Activated CD8-positive, alpha-beta memory T cell treated with anti-CD3 and anti-CD28 coated beads for 4 hours (primary cell): Measurements from ENCODE around the gene EGFL7.

ENCODE experiments used
- DNase-seq, 2 donors: peaks; one replicate each; pipeline ENCODE4 v3.0.0-alpha.2; 2020; ENCODE audit warnings: low read depth in 2 of 2

EGFL7 gene

DNA sequence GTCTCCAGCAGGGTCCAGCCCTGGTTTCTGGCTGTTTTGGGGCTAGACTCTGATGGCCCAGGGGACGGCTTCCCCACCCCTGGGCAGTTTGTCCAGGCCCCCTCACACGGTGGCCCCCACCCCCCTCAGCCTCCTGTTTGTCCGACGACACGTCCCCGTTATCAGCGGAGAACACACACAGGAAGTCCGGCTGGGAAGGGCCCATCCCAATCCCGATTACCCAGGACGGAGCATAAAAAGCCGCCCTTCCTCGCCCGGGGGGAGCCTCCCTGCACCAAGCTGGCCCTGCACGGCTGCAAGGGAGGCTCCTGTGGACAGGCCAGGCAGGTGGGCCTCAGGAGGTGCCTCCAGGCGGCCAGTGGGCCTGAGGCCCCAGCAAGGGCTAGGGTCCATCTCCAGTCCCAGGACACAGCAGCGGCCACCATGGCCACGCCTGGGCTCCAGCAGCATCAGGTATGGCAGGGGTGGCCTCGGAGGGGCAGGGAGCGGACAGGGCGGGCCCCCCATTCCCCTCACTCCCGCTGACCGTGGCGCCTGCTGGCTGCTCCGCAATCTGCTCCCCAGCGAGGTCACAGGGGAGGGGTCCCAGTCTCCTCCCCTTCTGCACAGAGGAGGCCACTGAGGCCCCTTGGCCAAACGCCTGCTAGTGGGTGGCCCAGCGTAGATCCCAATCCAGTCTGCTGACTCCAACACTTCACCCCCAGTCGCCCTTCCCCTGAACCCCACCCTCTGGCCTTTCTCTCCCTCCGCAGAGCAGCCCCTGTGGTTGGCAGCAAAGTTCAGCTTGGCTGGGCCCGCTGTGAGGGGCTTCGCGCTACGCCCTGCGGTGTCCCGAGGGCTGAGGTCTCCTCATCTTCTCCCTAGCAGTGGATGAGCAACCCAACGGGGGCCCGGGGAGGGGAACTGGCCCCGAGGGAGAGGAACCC lies at the start of gene EGFL7:
Gene EGFL7 (plus strand): TSS at position 261 of the 926 bp plus-strand sequence. CDS start 5,367 bp downstream, outside the sequence.
- DNase-seq = no peak

DNA sequence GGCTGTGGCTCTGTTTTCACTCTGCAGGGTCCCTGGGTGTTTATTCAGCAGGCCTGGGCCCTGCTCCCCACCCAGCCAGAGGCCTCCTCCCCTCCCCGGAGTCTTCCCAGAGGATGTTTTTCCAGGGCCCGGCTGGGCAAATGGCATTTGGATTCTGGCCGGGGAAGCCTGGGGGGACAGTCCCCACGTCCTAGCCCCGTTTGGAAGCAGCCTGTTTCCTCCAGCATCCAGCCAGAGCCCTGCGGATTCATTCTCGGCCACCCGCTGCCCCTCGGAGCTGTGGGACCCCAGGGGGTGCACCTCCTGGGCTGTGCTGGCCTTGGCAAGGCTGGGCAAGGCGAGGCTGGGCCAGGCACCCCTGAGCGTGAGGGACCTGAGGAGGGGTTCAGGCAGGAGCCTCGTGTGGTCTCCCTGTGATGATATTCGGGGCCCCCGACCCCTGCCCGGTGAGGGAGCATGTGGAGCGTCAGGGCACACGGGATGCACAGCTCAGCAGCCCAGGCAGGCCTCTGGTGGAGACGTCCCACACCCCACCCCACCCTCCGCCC lies 48.8 kb upstream of the EGFL7 start:
- no peak for DNase-seq

DNA sequence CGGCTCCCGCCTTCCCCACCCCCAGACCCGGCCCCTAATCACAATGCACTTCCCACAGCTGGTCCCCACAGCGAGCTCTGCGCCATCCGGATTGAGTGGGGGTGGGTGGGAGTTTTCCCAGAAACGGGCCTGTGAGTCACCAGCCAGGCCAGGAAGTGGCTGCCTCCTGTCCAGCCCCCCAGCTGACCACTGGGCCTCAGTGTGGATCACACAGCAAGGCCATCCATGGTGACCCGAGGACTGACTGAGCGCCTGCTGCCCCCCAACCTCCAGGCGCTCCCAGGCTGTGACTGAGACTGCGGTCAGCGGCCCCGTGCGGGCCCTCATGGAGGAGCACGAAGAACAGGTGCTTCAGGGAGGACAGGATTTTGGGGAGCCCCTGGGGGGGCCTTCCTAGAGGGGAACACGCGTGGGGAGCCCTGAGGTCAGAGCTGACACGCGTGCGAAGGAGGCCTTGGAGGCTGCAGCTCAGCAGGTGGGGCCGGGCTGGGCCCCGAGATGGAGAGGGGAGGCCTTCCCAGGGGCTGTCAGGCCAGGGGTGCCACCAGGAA lies 48.3 kb upstream of the EGFL7 start:
- no peak for DNase-seq

DNA sequence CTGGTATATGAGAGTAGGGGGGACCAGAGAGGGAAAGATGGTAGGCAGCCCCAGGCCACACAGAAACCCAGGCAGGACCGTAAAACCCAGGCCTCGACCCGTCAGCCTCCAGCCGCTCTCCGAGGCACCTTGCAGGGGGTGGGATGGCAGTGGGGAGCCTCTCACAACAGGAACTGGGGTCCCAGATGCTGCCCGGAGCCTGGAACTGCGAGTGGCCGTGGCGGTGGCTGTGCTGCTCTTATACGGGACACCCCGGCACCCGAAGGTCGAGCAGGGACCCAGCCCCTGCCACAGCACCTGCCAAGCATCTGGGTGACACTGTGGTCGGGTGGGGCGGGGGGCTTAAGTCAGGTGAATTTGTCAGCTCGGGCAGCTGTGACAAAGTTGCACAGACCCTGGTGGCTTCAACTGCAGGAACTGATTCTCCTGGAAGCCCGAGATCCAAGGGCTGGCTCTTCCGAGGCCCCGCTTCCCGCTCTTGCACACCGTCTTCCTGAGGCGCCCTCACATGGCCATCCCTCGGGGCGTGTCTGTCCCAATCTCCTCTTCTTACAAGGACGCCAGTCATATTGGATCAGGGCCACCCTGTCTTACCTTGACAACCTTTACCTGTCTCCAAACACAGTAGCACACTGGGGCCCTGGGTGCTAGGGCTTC lies 47.6 kb upstream of the EGFL7 start:
- no peak for DNase-seq

DNA sequence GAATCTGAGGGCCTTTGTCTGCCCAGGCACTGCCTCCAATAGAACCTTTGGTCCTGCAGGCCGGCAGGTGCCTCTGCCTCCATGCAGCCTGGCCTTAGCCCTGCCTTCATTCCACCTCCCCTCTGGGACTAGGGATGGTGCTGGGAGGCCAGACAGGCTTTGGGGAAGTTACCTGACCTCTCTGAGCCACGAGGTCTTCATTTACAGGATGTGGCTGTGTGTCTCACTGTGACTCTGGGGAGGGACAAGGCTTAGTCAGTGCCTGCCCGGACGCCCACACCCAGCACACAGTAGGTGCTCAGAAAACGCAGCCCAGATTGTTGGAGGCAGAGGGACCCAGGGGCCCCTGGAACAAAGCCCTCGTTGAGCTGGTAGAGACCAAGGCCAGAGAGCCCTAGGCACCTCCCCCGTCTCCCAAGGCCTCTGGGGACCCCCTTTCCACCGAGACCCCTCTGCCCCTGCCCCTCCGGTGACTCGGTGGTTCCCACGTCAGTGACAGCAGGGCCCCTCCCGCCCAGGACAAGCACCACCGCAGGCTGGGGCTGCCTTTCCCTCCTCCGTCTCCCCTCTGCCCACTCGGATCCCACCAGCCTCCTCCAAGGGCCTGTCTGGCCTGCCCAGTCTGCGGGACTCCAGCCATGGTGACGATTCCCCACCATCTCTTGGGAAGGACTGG lies 46.9 kb upstream of the EGFL7 start:
- no peak for DNase-seq

DNA sequence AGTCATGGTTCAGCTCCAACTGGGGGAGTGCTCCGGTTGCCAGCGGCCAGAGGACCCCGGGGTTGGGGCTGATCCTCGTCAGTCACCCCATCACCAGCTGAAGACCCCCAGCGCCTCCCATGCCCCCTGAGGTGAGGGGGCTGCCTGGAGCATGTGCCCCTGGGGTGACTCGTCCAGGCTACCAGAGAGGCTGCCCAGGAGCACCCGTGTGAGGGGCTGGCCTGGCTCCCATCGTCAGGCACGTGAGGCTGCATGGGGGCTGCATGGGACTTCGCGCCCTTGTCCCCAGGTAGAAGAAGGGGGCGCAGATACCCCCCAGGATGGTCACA lies 46.4 kb upstream of the EGFL7 start:
- no peak for DNase-seq

DNA sequence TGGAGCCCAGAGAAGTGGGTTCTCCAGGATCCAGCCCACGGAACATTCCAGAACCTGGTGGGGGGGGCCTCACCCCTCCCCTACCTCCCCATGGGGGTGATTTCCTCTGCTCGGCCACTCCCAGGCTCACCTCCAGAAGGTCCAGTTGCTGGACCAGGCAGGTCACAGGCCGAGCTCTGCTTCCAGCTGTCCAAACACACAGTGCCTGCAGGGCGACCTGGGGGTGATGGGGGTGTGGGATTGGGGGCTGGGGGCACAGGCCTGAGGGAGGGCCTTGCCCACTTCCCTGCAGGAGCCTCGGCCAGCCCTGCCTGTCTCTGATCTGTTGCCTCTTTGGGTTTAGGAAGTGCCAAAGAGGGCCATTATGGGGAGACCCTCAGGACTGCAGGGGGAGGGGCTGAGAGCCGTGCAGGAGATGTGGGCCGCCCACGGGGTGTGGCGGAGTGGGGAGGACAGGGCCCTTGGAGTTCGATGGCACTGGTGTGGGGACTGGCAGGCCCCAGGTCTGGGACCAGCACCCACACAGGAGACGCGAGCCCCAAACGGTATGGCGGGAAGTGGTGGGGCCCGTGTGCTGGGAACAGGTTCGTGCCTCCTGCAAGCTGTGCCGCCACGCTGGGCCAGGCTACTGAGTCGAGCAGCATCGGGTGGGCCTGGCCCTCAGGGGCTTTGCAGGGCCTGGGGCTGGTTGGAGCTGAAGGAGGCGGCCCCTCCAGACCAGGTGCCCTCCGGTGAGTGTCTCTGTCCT lies 45.6 kb upstream of the EGFL7 start:
- no peak for DNase-seq

DNA sequence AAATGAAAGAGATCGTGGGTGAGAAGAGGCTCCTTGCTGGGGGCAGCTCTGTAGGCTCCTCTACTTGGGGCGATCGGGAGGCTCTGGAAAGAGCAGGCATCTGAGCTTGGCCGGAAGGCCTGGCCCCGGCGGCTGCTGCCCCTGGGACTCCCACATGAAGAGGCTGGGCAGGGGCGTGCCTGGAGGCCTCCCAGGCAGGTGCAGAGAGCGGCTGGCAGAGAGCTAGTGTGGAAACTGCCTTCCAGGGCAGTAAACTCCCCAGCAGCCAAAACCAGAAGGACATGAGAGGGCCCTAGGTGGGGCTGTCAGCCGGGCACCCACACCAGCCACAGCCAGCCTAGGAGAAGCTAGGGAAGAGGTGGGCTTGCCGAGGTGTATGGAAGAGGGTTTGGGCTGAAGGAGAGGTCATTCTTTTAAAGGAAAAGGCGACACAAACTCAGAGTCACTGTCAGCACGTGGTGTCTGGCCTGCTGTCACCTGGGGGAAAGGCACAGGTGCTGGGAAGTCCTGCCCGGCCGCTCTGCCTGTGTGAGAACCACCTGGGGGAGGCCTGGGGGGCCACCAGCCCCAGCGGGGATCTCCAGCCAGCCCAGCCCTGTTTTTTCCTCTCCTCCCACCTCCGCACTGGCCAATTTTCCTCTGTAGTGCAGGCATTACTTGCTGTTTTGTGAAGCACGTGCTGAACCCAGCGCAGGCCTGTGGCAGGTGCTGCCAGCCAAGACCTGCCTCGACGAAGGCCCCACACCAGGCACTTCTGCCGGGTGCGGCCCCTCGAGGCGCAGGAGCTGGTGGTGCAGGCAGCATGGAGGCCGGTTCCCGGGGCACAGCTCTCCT lies 44.8 kb upstream of the EGFL7 start:
- DNase-seq = no peak

DNA sequence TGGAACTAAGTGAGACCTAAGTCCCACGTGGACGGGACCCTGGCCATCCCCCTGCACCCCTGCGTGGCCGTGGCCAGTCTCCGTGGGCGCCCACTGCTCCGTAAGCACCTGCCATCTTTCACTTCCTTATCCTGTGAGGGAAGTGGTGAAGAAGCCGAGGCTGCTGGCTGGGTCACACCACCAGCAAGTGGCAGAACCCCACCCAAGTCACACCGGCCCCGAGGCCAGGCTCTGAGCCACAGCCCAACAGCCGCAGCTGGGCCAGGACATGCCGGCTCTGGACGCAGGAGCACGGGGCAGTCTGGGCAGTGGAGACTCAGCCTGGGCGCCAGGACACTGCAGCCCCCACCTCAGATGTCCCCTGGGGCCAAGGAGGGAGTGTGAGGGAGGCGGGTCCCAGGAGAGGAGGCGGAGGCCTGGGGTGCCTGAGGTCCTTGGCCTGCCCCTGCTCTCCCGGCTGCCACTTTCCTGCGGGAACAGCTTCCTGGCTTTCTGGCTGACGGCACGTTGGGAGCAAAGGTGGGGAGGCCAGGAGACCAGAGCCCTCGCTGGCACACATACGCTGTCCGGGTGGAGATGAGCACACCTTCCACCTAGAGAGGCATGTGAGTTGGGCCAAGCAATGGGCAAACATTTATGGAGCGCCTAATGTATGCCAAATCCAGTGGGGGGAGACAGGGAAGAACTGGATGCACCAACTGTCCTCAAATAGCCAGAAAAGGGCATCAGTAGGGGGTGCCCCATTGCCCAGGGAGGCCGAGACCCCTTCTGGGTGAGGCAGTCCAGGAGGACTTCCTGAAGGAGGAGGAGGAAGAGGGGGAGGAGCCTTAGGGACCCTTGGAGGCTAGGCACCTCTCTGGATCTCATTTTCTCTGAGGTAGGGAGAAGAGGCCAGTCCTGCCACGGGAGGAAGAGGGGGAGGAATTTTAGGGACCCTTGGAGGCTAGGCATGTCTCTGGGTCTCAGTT lies 43.9 kb upstream of the EGFL7 start:
- DNase-seq = no peak

DNA sequence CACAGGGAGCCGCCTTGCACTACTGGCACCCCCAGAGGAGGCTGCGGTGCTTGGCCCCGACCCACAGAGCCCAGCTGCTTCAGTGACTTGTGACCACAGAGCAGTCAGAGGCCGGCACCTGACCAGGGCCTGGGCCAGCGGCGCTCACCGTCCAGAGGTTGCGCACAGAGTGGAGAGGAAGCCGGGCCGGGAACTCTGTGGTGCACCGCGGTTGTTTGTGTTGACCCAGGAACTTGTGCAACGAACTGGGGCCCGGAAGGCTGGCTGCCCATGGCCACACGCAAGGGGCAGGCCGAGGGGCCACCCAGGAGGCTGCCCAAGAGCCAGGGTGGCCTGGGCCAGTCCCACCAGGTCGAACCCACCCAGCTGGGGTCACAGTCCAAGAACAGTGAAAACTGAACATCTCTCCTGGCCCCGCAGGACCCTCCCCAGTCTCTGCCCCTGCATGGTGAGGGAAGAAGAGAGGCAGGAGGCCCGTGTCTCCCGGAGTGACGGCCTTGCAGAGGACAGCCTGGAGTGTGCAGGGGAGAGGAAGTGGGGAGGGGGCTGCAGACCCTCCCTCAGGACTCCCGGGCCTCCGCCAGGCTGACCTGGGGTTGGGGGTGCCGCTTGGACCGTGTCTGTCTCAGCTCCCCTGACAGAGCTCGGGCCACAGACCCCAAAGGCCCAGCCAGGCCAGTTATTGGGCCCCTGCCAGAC lies 42.8 kb upstream of the EGFL7 start:
- DNase-seq = no peak

DNA sequence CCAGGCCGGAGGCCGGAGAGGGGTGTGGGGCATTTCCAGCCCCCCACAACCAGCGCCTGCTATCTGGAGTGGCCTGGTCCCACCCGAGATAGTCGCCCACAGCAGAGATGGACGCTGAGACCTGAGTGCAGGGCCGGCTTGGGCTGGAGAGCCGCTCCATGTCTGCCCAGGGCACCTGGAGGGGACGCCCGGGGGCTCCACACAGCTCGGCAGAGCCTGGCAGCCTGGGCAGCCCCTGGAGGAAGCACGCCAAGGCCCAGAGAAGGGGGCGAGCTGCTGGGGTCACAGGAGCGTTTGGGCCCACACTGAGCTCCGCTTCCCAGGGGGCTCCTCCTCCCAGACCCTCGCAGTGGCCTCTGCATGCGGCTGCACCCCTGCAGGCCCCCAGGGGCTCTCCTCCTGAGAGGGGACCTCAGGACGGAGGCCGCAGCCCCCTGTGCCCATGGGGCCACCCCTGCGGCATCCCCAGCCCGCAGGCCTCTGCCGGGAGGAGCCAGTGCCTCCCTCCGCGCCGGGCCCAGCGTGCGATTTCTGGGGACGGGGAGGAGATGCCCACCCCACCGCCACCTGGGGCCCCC lies 42.2 kb upstream of the EGFL7 start:
- no peak for DNase-seq

DNA sequence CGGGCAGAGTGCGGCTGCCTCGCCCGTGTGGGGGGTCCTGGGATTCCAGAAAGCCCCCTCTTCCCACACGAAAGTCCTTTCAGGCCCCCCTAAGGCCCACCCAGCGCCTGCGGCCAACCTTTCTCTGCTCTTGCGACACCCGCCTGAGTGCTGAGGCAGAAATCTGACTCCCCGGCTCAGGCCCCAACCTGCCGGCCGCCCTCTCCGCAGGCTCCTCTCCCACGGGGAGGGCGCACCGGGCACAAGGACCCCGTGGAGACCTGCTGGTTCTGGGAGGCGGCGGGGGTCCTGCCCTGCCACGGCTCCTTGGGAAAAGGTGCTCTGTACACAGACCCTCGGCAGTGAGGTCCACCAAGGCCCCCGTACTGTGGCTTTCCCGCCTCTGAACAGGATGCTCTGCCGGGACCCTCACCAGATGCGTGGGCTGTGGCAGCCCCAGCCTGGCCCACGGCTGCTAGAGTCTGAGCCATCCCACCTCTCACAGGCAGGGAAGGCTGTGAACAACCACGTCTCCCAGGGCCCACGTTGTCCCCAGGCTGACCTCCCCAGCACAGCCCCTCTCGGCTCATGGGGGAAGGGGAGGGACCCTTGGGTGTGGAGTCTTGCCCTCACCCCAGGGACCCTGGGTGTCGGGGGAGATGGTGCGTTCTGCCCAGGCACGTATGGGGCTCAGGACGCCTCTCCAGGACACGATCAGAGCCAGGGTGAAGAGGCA lies 41.5 kb upstream of the EGFL7 start:
- DNase-seq = no peak

DNA sequence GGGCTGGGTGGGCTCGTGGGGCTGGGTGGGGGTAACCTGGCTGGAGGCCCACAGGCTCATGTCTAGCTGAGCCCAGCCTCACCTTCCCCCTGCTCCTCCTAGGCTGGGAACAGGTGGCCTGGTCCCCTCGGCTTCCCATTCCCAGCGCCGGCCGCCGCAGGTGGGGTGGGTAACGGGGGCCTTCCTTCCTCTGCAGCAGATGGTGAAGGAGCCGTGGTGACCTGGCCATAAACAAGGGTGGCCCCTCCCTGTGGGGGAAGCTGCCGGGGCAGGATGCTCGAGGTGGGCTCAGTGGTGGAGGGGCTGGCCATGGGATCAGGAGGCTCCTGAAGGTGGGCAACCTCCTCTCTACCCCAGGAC lies 41.0 kb upstream of the EGFL7 start:
- DNase-seq = no peak

DNA sequence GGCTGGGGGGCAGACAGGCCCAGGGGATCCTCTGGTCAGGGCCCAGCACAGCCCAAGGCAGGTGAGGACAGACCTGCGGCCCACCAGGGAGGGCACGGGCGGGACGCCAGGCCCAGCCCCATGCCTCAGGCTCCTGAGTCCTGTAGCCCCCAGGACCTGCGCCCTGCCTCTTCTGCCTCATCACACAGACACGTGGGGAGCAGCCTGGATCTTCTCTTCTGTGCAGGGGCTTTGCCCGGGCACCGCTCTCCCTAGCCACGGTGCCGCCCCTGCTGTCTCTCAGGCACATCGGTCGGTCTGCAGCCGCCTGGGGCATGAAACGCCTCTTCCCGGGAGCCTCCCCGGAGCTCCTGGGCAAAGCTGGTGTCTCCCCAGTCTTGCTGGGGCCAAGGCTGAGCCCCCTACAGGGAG lies 40.2 kb upstream of the EGFL7 start:
- no peak for DNase-seq

DNA sequence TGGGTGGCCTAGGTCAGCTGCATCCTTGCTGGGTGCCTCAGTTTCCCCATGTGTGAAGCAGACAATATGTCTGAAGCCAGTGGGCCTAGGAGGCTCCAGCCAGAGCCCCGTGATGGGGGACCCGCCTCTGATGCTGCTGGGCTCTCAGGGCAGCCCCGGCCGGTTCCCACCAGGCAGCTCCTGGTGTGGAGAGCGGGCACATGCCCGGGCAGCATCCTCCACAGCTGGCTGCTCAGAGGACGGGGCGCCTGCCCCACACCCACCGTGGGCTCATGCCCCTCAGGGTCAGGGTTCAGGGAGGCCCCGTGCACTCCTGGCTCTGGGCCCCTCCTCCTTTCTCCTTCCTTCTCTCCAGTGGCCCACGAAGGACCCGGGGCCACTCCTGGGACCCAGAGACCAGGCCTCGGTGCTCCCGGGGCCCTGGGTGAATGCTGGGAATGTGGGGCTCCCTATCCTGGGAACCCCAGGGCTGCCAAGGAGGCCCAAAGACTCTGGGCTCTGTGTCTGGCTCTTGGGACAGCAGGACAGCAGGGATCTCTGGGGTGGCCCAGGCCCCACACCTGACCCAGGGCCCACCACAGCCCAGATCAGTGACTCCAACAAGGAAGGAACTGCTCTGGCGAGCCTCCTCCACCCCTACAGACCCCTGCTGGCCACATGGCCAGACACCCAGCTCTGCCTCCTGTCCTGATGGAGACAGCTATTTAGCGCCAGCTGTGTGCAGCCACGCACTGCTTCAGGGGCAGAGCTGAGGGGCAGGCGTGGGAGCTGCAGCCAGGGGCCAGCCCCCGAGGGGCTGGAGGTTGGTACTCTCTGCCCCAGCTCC lies 39.5 kb upstream of the EGFL7 start:
- no peak for DNase-seq

DNA sequence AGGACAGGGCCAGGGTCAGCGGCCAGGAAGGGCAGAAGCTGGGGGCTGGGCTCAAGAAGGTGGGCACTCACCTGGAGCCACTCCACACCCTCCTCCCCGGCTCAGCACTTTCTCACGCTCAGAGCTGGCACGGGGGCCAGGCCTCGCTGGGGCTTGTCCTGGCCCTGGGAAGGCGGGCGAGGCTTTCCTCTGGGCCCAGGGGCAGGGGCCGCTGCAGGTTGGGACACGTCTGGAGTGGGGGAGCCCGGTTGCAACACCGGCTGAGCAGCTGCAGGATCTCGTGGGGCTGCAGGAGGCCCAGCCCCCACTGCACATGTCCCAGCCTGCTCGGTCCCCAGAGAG lies 38.9 kb upstream of the EGFL7 start:
- no peak for DNase-seq
